Uterus (tissue), 4 donors: ENCODE data around the gene ASIC4. TPM values are rescaled to one million over a fixed set of nuclear protein-coding genes. Genes with fewer than 3 reads are reported as not detected.

ENCODE experiments used
- DNase-seq, 2 donors: peaks; one replicate each; pipeline ENCODE4 v3.0.0-alpha.2; 2019 to 2020
- H3K27ac ChIP-seq, 2 donors: fragments of 200-600 bp; sonication (generic); 1 replicate in 1 of 2; 2 replicates in 1 of 2; pipeline ENCODE4 v1.5.1; 2016 to 2018
- H3K27me3 ChIP-seq, 2 donors: fragments of 200-600 bp; sonication (generic); one replicate each; pipeline ENCODE4 v1.5.1; 2018 to 2019; ENCODE audit warnings: control low read depth in 1 of 2
- H3K36me3 ChIP-seq, 2 donors: fragments of 200-600 bp; sonication (generic); one replicate each; pipeline ENCODE4 v1.5.1; 2019; ENCODE audit warnings: control low read depth in 1 of 2
- H3K4me1 ChIP-seq, 2 donors: fragments of 200-600 bp; sonication (generic); one replicate each; pipeline ENCODE4 v1.5.1; 2018 to 2019; ENCODE audit warnings: control low read depth in 1 of 2
- H3K4me3 ChIP-seq, 2 donors: fragments of 200-600 bp; sonication (generic); 1 replicate in 1 of 2; 2 replicates in 1 of 2; pipeline ENCODE4 v1.5.1; 2018 to 2019; ENCODE audit warnings: mild to moderate bottlenecking in 1 of 2
- H3K9me3 ChIP-seq, 2 donors: fragments of 200-600 bp; sonication (generic); one replicate each; pipeline ENCODE4 v1.5.1; 2019; ENCODE audit warnings: control low read depth in 1 of 2
- CTCF ChIP-seq, 4 experiments: fragments of 200-600 bp in 2 of 4; fragments of 450-650 bp in 2 of 4; sonication (generic) in 2 of 4; IDR thresholded peaks; one replicate each; pipeline ENCODE4 v1.5.1; 2016 to 2019; ENCODE audit warnings: antibody characterized with exemption in 4 of 4, mild to moderate bottlenecking in 2 of 4, moderate library complexity in 1 of 4
- POLR2A ChIP-seq, 2 donors: fragments of 450-650 bp; IDR thresholded peaks; one replicate each; pipeline ENCODE4 v1.6.1; 2016; ENCODE audit warnings: antibody characterized with exemption in 2 of 2, mild to moderate bottlenecking in 1 of 2, moderate library complexity in 1 of 2
- intact Hi-C: fragments of 100-400 bp; cut with DNase I; formaldehyde crosslinking; loops from one replicate; pipeline ENCODE4 v1.15.1; 2023; ENCODE audit warnings: low total_unique reads
- total RNA-seq, 4 donors: library from RNA; depleted of rRNA in 3 of 4; stranded (reverse); fragments of >200 nt in 3 of 4; gene quantifications; one replicate each; pipeline versions ENCODE4 v1.1.0 to v1.2.4, GENCODE V29; 2014 to 2023
- donor health status: DM: yes; HTN: yes; CAD: no.

Gene ASIC4
- total RNA-seq, 4 donors from 2014 or later = 0.21 to 0.30 TPM; not detected in 2

GRCh38 chr2:219510512-219511135 is 3.7 kb upstream of the ASIC4 start:
- intact Hi-C loops = no loop called here
- DNase-seq = peak in 1 of 2 donors; percentile 20
- H3K27me3 ChIP-seq = no peaks in the 10 kb centered on the region

GRCh38 chr2:219511547-219512325 is 2.5 kb upstream of the ASIC4 start:
- no peak overlapping the region for H3K27ac ChIP-seq
- peak in 1 of 2 donors; percentile 16 for DNase-seq
- H3K9me3 ChIP-seq = no peaks in the 10 kb centered on the region
- H3K4me1 ChIP-seq = peaks cover 0 to 13% of the 10 kb centered on the region in 2 donors
- no peak for TF ChIP-seq POLR2A (IDR thresholded peaks at IDR 0.05)
- no peak for TF ChIP-seq CTCF (IDR thresholded peaks at IDR 0.05)
- H3K27me3 ChIP-seq = no peaks in the 10 kb centered on the region
- H3K36me3 ChIP-seq = no peaks in the 10 kb centered on the region
- no peak overlapping the region for H3K4me3 ChIP-seq
- intact Hi-C loops = no loop called here

More at GRCh38 chr2:219510512-219511135, 3.7 kb upstream of the ASIC4 start:
- no peaks in the 10 kb centered on the region for H3K36me3 ChIP-seq
- H3K4me1 ChIP-seq = peaks cover 0 to 13% of the 10 kb centered on the region in 2 donors
- no peak for TF ChIP-seq POLR2A (IDR thresholded peaks at IDR 0.05)
- peak in 1 of 4 experiments; percentile 2 for TF ChIP-seq CTCF (IDR thresholded peaks at IDR 0.05)
- H3K9me3 ChIP-seq = no peaks in the 10 kb centered on the region
- no peak overlapping the region for H3K27ac ChIP-seq
- H3K4me3 ChIP-seq = no peak overlapping the region

- intact Hi-C loops = no loop called here
- Histone ChIP-seq H3K4me3 (no peak overlapping the region), H3K27me3 (no peaks in the 10 kb centered on the region), H3K9me3 (no peaks in the 10 kb centered on the region), H3K36me3 (no peaks in the 10 kb centered on the region), H3K27ac (no peak overlapping the region), H3K4me1 (peaks cover 0 to 13% of the 10 kb centered on the region in 2 donors)
- DNase-seq = no peak
- TF ChIP-seq POLR2A (IDR thresholded peaks at IDR 0.05) (no peak), CTCF (IDR thresholded peaks at IDR 0.05) (no peak)
These were observed 1.6 kb upstream of the ASIC4 start for GRCh38 chr2:219512524-219513216.

- no peak for DNase-seq
- intact Hi-C loops = no loop called here
- Histone ChIP-seq H3K4me1 (peaks cover 0 to 11% of the 10 kb centered on the region in 2 donors), H3K27me3 (no peaks in the 10 kb centered on the region), H3K9me3 (no peaks in the 10 kb centered on the region), H3K27ac (no peak overlapping the region), H3K36me3 (no peaks in the 10 kb centered on the region), H3K4me3 (no peak overlapping the region)
- no peak for TF ChIP-seq CTCF (IDR thresholded peaks at IDR 0.05)
- no peak for TF ChIP-seq POLR2A (IDR thresholded peaks at IDR 0.05)
These were observed 495 bp upstream of the ASIC4 start for GRCh38 chr2:219513787-219514186.
